H1 (cell line): ENCODE measurements around the gene SECTM1. TPM values are rescaled to one million over a fixed set of nuclear protein-coding genes. Genes with fewer than 3 reads are reported as not detected.

Experiments used
- CTCF ChIA-PET: fragments of 300-600 bp; sonication (Branson Sonifier 250); formaldehyde crosslinking; loops from one replicate; lab custom pipeline; 2021; ENCODE audit not compliant: partially characterized antibody; lab: Charles Lee
- POLR2A ChIA-PET: fragments of 300-600 bp; sonication (Branson Sonifier 250); formaldehyde crosslinking; loops from one replicate; lab custom pipeline; 2021; ENCODE audit warnings: inconsistent platforms; ENCODE audit not compliant: partially characterized antibody; lab: Charles Lee
- DNase-seq, 2 experiments: peaks; one replicate each; pipeline versions ENCODE4 v3.0.0 to v3.0.0-alpha.2; 2010 to 2022; ENCODE audit warnings: low spot score in 2 of 2, low read depth in 1 of 2, mixed read lengths in 1 of 2
- FAIRE-seq: peaks from 2 replicates; lab custom pipeline; 2011; peaks lifted over from hg19 to GRCh38; lab: Jason Lieb, UNC
- H2AFZ ChIP-seq: 2 replicates; pipeline ENCODE4 v1.8.1; 2012; ENCODE audit warnings: low read length, inconsistent platforms
- H2AK5ac ChIP-seq: 2 replicates; pipeline ENCODE4 v1.6.1; 2013; ENCODE audit warnings: low read depth, low read length
- H2BK120ac ChIP-seq: replicated peaks from 2 replicates; pipeline ENCODE3; 2013; ENCODE audit warnings: low read depth, low read length, inconsistent platforms
- H2BK12ac ChIP-seq: 2 replicates; pipeline ENCODE4 v1.6.1; 2013; ENCODE audit warnings: low read depth, low read length
- H2BK15ac ChIP-seq: 2 replicates; pipeline ENCODE4 v1.6.1; 2013; ENCODE audit warnings: low read length
- H2BK20ac ChIP-seq: 2 replicates; pipeline ENCODE4 v1.6.1; 2013; ENCODE audit warnings: low read length
- H2BK5ac ChIP-seq: 2 replicates; pipeline ENCODE4 v1.6.1; 2013; ENCODE audit warnings: low read depth, low read length
- H3K14ac ChIP-seq: 2 replicates; pipeline ENCODE4 v1.6.1; 2013; ENCODE audit warnings: inconsistent platforms; ENCODE audit not compliant: insufficient read length
- H3K18ac ChIP-seq: 2 replicates; pipeline ENCODE4 v1.6.1; 2013; ENCODE audit warnings: low read length; ENCODE audit errors: extremely low read depth
- H3K23ac ChIP-seq: 2 replicates; pipeline ENCODE4 v1.6.1; 2013; ENCODE audit warnings: inconsistent platforms; ENCODE audit not compliant: insufficient read length
- H3K23me2 ChIP-seq: 2 replicates; pipeline ENCODE4 v1.6.1; 2013; ENCODE audit warnings: low read depth, low read length
- H3K27ac ChIP-seq: 2 replicates; pipeline ENCODE4 v1.6.1; 2011; ENCODE audit warnings: low read depth, low read length, inconsistent platforms
- H3K27me3 ChIP-seq, 4 experiments: replicated peaks in 1 of 4; 1 replicate in 1 of 4; 2 replicates in 3 of 4; pipeline versions ENCODE4 v1.6.1 to v1.8.1; 2011 to 2013; ENCODE audit warnings: low read length in 3 of 4, mild to moderate bottlenecking in 3 of 4, inconsistent platforms in 2 of 4, mixed read lengths in 2 of 4, moderate library complexity in 1 of 4; ENCODE audit not compliant: control insufficient read depth in 3 of 4, insufficient read depth in 3 of 4; ENCODE audit errors: extremely low read depth in 1 of 4
- H3K36me3 ChIP-seq, 4 experiments: 2 replicates each; pipeline versions ENCODE4 v1.6.1 to v1.8.1; 2011 to 2013; ENCODE audit warnings: mild to moderate bottlenecking in 4 of 4, low read length in 3 of 4, moderate library complexity in 2 of 4, control low read depth in 1 of 4, inconsistent platforms in 1 of 4; ENCODE audit not compliant: insufficient read depth in 4 of 4, control insufficient read depth in 2 of 4
- H3K4ac ChIP-seq: replicated peaks from 2 replicates; pipeline ENCODE3; 2013; ENCODE audit warnings: low read length, low read depth, mixed read lengths, inconsistent platforms; ENCODE audit not compliant: insufficient read length
- H3K4me1 ChIP-seq, 4 experiments: replicated peaks in 1 of 4; 1 replicate in 1 of 4; 2 replicates in 3 of 4; pipeline versions ENCODE4 v1.6.1 to v1.8.1; 2011 to 2013; ENCODE audit warnings: low read length in 3 of 4, inconsistent platforms in 2 of 4, mixed read lengths in 1 of 4; ENCODE audit not compliant: insufficient read depth in 4 of 4, control insufficient read depth in 3 of 4
- H3K4me2 ChIP-seq, 2 experiments: 2 replicates each; pipeline versions ENCODE4 v1.6.1 to v1.8.1; 2011 to 2013; ENCODE audit warnings: low read depth in 2 of 2, low read length in 2 of 2, control low read depth in 1 of 2, inconsistent platforms in 1 of 2, mild to moderate bottlenecking in 1 of 2; ENCODE audit not compliant: insufficient read depth in 1 of 2
- H3K4me3 ChIP-seq, 4 experiments: fragments of 200-600, 300-600 bp in 1 of 4; sonication (generic), shearing (Covaris generic), sonication (Bioruptor Twin) in 1 of 4; 2 replicates each; pipeline versions ENCODE4 v1.5.1 to v1.8.1; 2011 to 2016; ENCODE audit warnings: low read length in 4 of 4, low read depth in 3 of 4, control low read depth in 2 of 4, inconsistent platforms in 2 of 4, mild to moderate bottlenecking in 2 of 4, mixed read lengths in 1 of 4, moderate library complexity in 1 of 4; ENCODE audit not compliant: insufficient read depth in 2 of 4; ENCODE audit errors: extremely low read depth in 1 of 4
- H3K56ac ChIP-seq: replicated peaks from 2 replicates; pipeline ENCODE3; 2013; ENCODE audit warnings: low read depth, mild to moderate bottlenecking, mixed read lengths, low read length, inconsistent platforms; ENCODE audit not compliant: insufficient read length
- H3K79me1 ChIP-seq: 2 replicates; pipeline ENCODE4 v1.6.1; 2013; ENCODE audit warnings: low read depth, low read length, control low read depth
- H3K79me2 ChIP-seq, 2 experiments: 2 replicates each; pipeline versions ENCODE4 v1.6.1 to v1.8.1; 2012 to 2013; ENCODE audit warnings: low read length in 2 of 2, mild to moderate bottlenecking in 2 of 2, inconsistent platforms in 1 of 2; ENCODE audit not compliant: insufficient read depth in 2 of 2, control insufficient read depth in 1 of 2
- H3K9ac ChIP-seq, 4 experiments: replicated peaks in 1 of 4; 1 replicate in 1 of 4; 2 replicates in 3 of 4; pipeline versions ENCODE4 v1.6.1 to v1.8.1; 2011 to 2013; ENCODE audit warnings: low read depth in 3 of 4, low read length in 3 of 4, control low read depth in 2 of 4, mild to moderate bottlenecking in 2 of 4, moderate library complexity in 2 of 4, inconsistent platforms in 1 of 4; ENCODE audit errors: extremely low read depth in 1 of 4
- H3K9me3 ChIP-seq, 2 experiments: 2 replicates each; pipeline versions ENCODE4 v1.6.1 to v1.8.1; 2012 to 2013; ENCODE audit warnings: mild to moderate bottlenecking in 2 of 2, moderate library complexity in 2 of 2, control low read depth in 1 of 2, inconsistent platforms in 1 of 2, low read depth in 1 of 2, low read length in 1 of 2, mixed read lengths in 1 of 2; ENCODE audit not compliant: insufficient read depth in 2 of 2
- H4K20me1 ChIP-seq, 2 experiments: replicated peaks in 1 of 2; 2 replicates each; pipeline versions ENCODE3 to v1.8.1; 2011 to 2013; ENCODE audit warnings: inconsistent platforms in 2 of 2, low read length in 2 of 2, mild to moderate bottlenecking in 1 of 2; ENCODE audit not compliant: insufficient read depth in 2 of 2, control insufficient read depth in 1 of 2
- H4K5ac ChIP-seq: 2 replicates; pipeline ENCODE4 v1.6.1; 2013; ENCODE audit warnings: low read length, low read depth, mixed read lengths, inconsistent platforms; ENCODE audit not compliant: insufficient read length
- H4K8ac ChIP-seq: 2 replicates; pipeline ENCODE4 v1.8.0; 2013; ENCODE audit warnings: mild to moderate bottlenecking, moderate library complexity, low read length, inconsistent platforms; ENCODE audit not compliant: insufficient read depth; ENCODE audit errors: extremely low read depth
- H4K91ac ChIP-seq: replicated peaks from 2 replicates; pipeline ENCODE3; 2013; ENCODE audit warnings: low read length, mixed read lengths, inconsistent platforms; ENCODE audit not compliant: insufficient read length
- EP300 ChIP-seq, 2 experiments: IDR thresholded peaks; 1 replicate in 1 of 2; 2 replicates in 1 of 2; pipeline ENCODE4 v1.6.1; 2011 to 2012; ENCODE audit warnings: low read depth in 2 of 2, low read length in 2 of 2, mild to moderate bottlenecking in 2 of 2, borderline replicate concordance in 1 of 2, inconsistent platforms in 1 of 2, moderate library complexity in 1 of 2
- KDM1A ChIP-seq: fragments of 200-600, 300-600 bp; sonication (generic); IDR thresholded peaks from 2 replicates; pipeline ENCODE4 v1.7.1; 2016; ENCODE audit warnings: mild to moderate bottlenecking, low read length, borderline replicate concordance
- MAX ChIP-seq: IDR thresholded peaks from 2 replicates; pipeline ENCODE4 v1.6.1; 2012; ENCODE audit warnings: inconsistent platforms
- NANOG ChIP-seq: IDR thresholded peaks from 2 replicates; pipeline ENCODE4 v1.6.1; 2011; ENCODE audit warnings: low read length, low read depth, mild to moderate bottlenecking, inconsistent platforms; ENCODE audit not compliant: insufficient read depth, poor library complexity, severe bottlenecking
- RBBP5 ChIP-seq: IDR thresholded peaks from 2 replicates; pipeline ENCODE4 v1.7.1; 2012; ENCODE audit warnings: low read depth, mild to moderate bottlenecking, inconsistent platforms, low read length, moderate library complexity, borderline replicate concordance
- WGBS, 2 experiments: shearing (Covaris generic) in 1 of 2; methylation state at CpG; one replicate each; pipeline versions ENCODE4 v1.1.6 to v1.1.7; 2013 to 2015; ENCODE audit warnings: low lambda C conversion rate in 2 of 2, mixed read lengths in 2 of 2, inconsistent platforms in 1 of 2, low coverage in 1 of 2, missing lambda C conversion rate in 1 of 2; ENCODE audit not compliant: insufficient replicate concordance in 2 of 2, insufficient coverage in 1 of 2, insufficient read length in 1 of 2; ENCODE audit errors: extremely low coverage in 1 of 2, missing lambda C conversion rate in 1 of 2; 5-methylcytosine and 5-hydroxymethylcytosine counted together
- polyA plus RNA-seq, 7 experiments: library from polyadenylated mRNA; depleted of rRNA in 3 of 7; stranded (reverse) in 5 of 7; unstranded in 2 of 7; fragments of >200 nt in 5 of 7; fragments of 200-250 nt in 2 of 7; gene quantifications; 1 replicate in 5 of 7; 2 replicates in 1 of 7; 4 replicates in 1 of 7; pipeline versions ENCODE4 v1.2.1 to v1.2.3, GENCODE V29; 2011 to 2013; ENCODE audit warnings: missing spikeins in 2 of 7, mixed read lengths in 2 of 7
- total RNA-seq: library from RNA; stranded (reverse); fragmentation: NEBNext Ultra II Directional; extraction: Animal tissue kit (Norgen Biotek cat#: 25700); gene quantifications from 2 replicates; pipeline ENCODE4 v1.2.1, GENCODE V29; 2021

SECTM1 gene
- total and polyA plus RNA-seq, 2 of the 8 experiments (the other 6 are each of a cell fraction or from before 2014, with no cell fraction given): 0.20 to 0.65 TPM

GRCh38 chr17:82315703-82316358 is 17.7 kb downstream of the SECTM1 start:
- H2BK120ac ChIP-seq: no peak overlapping the region
- H3K9me3 ChIP-seq: peaks cover 0 to 14% of the 10 kb centered on the region in 2 experiments; a peak in 1 of 4 replicates
- peak overlapping the region; percentile 80; the same call in 1 of the 2 replicates for H2BK12ac ChIP-seq
- peak overlapping the region; percentile 44 to 61 for H3K4me2 ChIP-seq
- 0 out of 2 replicates have a peak overlapping the region, but pooled peaks have one; percentile 40 for H2BK15ac ChIP-seq
- H3K27ac ChIP-seq: no peak overlapping the region
- peak overlapping the region; percentile 56; the same call in 1 of the 2 replicates for H2BK5ac ChIP-seq
- POLR2A ChIA-PET: interaction anchor here (0.8 kb wide), 1 partner anchor 17 kb away, joined by 3 read pairs; no protein-coding TSS in a partner anchor
- TF ChIP-seq NANOG (no peak), EP300 (IDR thresholded peaks at IDR 0.05; ENCODE audit: borderline replicate concordance in 1 of 2, low read depth in 2 of 2, low read length in 2 of 2) (no peak), MAX (peak; percentile 34; the same call in 1 of the 2 replicates), KDM1A (peak; percentile 51; the same call in 1 of the 2 replicates), RBBP5 (0 out of 2 replicates have a peak, but pooled peaks have one; percentile 22)
- TF ChIP-seq, all 59 proteins: peak for 3
- Histone ChIP-seq H2AK5ac (no peak overlapping the region), H3K14ac (no peak overlapping the region), H3K4me3 (peak overlapping the region in 3 of 4 experiments; percentile 7 to 48 (median 9); a peak in 2 of 8 replicates), H3K79me2 (no peaks in the 10 kb centered on the region), H4K20me1 (peaks cover 0 to 12% of the 10 kb centered on the region in 2 experiments), H2BK20ac (no peak overlapping the region), H4K8ac (peak overlapping the region; percentile 85), H4K91ac (peak overlapping the region; percentile 54), H3K4me1 (peaks cover 0 to 5% (median 4%) of the 10 kb centered on the region in 4 experiments; a peak in 5 of 7 replicates), H3K36me3 (no peaks in the 10 kb centered on the region), H3K56ac (peak overlapping the region; percentile 46), H3K79me1 (no peaks in the 10 kb centered on the region), H3K9ac (no peak overlapping the region), H3K18ac (peak overlapping the region; percentile 71; the same call in 1 of the 2 replicates), H3K23me2 (peaks cover 5% of the 10 kb centered on the region; the same call in 1 of the 2 replicates), H3K27me3 (no peaks in the 10 kb centered on the region; a peak in 3 of 7 replicates), H4K5ac (peak overlapping the region; percentile 33), H2AFZ (no peak overlapping the region; the same call in 1 of the 2 replicates), H3K23ac (no peak overlapping the region), H3K4ac (peak overlapping the region; percentile 69)
- 43% methylated on average over 24 of the region's 36 CpGs; no CpG with 5 or more reads in 1 of the 2 experiments for WGBS, 2 experiments
- CTCF ChIA-PET: interaction anchor here (0.5 to 3.1 kb wide), 3 partner anchors 14 to 226 kb away, joined by 3 to 19 read pairs (median 3); no protein-coding TSS in a partner anchor
- FAIRE-seq: no peak
- DNase-seq: no peak
